ENCODE data around the gene KCTD15. TPM values are rescaled to one million over a fixed set of nuclear protein-coding genes. Genes with fewer than 3 reads are reported as not detected.

KCTD15 gene
- total RNA-seq, 1 donor from 2014 or later, result 86.8 TPM

DNA sequence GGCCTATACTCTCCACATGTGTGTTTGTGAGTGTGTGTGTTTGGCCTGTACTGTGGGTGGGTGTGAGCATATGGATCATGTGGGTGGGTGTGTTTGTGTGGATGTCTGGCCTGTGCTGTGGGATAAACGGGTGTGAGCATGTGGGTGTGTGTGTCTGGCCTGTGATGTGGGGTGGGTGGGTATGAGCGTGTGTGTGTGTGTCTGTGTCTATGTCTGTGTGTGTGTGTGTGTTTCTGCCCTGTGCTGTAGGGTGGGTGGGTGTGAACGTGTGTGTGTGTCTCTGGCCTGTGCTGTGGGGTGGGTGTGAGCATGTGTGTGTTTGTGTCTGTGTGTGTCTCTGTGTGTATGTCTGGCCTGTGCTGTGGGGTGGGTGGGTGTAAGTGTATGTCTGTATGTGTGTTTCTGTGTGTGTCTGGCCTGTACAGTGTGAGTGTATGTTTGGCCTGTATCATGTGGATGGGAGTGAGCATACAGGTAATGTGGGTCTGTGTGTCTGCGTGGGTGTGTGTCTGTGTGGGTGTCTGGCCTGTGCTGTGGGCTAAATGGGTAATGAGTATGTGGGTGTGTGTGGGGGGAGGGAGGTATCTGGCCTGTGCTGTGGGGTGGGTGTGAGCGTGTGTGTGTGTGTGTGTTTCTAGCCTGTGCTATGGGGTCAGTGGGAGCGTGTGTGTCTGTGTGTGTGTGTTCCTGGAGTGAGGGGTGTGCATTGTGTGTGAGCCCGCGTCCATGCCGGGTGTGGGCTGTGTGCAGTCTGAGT is 20.8 kb upstream of the KCTD15 start:
- H3K27ac Mint-ChIP-seq (ENCODE audit: unreplicated experiment), result no peak overlapping the region
- TF ChIP-seq, protein P1, sequence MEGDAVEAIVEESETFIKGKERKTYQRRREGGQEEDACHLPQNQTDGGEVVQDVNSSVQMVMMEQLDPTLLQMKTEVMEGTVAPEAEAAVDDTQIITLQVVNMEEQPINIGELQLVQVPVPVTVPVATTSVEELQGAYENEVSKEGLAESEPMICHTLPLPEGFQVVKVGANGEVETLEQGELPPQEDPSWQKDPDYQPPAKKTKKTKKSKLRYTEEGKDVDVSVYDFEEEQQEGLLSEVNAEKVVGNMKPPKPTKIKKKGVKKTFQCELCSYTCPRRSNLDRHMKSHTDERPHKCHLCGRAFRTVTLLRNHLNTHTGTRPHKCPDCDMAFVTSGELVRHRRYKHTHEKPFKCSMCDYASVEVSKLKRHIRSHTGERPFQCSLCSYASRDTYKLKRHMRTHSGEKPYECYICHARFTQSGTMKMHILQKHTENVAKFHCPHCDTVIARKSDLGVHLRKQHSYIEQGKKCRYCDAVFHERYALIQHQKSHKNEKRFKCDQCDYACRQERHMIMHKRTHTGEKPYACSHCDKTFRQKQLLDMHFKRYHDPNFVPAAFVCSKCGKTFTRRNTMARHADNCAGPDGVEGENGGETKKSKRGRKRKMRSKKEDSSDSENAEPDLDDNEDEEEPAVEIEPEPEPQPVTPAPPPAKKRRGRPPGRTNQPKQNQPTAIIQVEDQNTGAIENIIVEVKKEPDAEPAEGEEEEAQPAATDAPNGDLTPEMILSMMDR (IDR thresholded peaks at IDR 0.05), result no peak

GRCh38 chr19:33777351-33777750 is 19.3 kb upstream of the KCTD15 start:
- peaks cover 11% of the 10 kb centered on the region for H3K27me3 Mint-ChIP-seq (ENCODE audit: unreplicated experiment)

More for the DNA sequence above, 20.8 kb upstream of the KCTD15 start:
- DNase-seq (ENCODE audit: extremely low spot score, unreplicated experiment), result no peak
- Mint-ChIP-seq H3K4me1 (ENCODE audit: unreplicated experiment) (peaks cover 6% of the 10 kb centered on the region), H3K4me3 (ENCODE audit: unreplicated experiment) (no peak overlapping the region), H3K9me3 (ENCODE audit: unreplicated experiment) (no peaks in the 10 kb centered on the region), H3K36me3 (ENCODE audit: unreplicated experiment) (no peaks in the 10 kb centered on the region), H3K27me3 (ENCODE audit: unreplicated experiment) (peaks cover 11% of the 10 kb centered on the region)

GRCh38 chr19:33777753-33778088 is 18.9 kb upstream of the KCTD15 start:
- H3K36me3 Mint-ChIP-seq (ENCODE audit: unreplicated experiment), result no peaks in the 10 kb centered on the region
- H3K27ac Mint-ChIP-seq (ENCODE audit: unreplicated experiment), result no peak overlapping the region
- peaks cover 11% of the 10 kb centered on the region for H3K27me3 Mint-ChIP-seq (ENCODE audit: unreplicated experiment)
- TF ChIP-seq, protein P1 (IDR thresholded peaks at IDR 0.05), result no peak
- H3K4me1 Mint-ChIP-seq (ENCODE audit: unreplicated experiment), result peaks cover 6% of the 10 kb centered on the region
- no peaks in the 10 kb centered on the region for H3K9me3 Mint-ChIP-seq (ENCODE audit: unreplicated experiment)
- no peak for DNase-seq (ENCODE audit: extremely low spot score, unreplicated experiment)
- no peak overlapping the region for H3K4me3 Mint-ChIP-seq (ENCODE audit: unreplicated experiment)

More at GRCh38 chr19:33777351-33777750, 19.3 kb upstream of the KCTD15 start:
- Mint-ChIP-seq H3K4me1 (ENCODE audit: unreplicated experiment) (peaks cover 6% of the 10 kb centered on the region), H3K27ac (ENCODE audit: unreplicated experiment) (no peak overlapping the region), H3K36me3 (ENCODE audit: unreplicated experiment) (no peaks in the 10 kb centered on the region), H3K4me3 (ENCODE audit: unreplicated experiment) (no peak overlapping the region), H3K9me3 (ENCODE audit: unreplicated experiment) (no peaks in the 10 kb centered on the region)
- TF ChIP-seq, protein P1 (IDR thresholded peaks at IDR 0.05), result no peak
- no peak for DNase-seq (ENCODE audit: extremely low spot score, unreplicated experiment)

DNA sequence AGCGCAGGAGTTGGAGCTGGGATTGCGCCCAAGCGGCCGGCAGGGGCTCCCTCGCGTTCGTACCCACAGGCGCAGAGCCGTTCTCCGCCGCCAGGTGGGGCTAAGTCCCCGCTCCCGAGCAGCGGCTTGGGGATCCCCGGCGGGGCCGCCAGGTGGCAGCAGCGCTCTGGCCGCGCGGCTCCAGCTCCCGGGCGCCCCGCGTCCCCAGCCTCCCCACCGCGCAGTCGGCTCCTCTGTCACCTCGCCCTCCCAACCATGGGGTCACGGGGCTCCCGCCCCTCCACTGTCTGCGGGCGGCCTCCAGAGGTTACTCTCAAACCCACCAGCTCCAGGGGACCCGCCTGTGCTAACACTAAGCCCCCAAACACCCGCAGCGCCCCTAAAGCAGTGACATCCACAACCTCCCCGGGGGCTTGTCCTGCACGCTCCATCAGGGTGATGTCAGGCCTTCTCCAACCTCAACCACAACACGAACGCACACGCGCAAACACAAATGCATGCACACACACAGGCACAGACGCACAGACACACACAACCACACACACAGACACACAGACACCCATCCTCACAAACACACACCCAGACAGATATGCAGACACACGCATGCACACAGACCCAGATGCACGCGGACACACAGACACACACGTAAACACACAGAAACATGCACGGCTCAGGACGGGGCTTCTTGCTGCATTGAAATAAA is 18.4 kb upstream of the KCTD15 start:
- TF ChIP-seq, protein P1 (IDR thresholded peaks at IDR 0.05), result peak; percentile 100
- Mint-ChIP-seq H3K27ac (ENCODE audit: unreplicated experiment) (no peak overlapping the region), H3K36me3 (ENCODE audit: unreplicated experiment) (no peaks in the 10 kb centered on the region), H3K4me1 (ENCODE audit: unreplicated experiment) (peaks cover 6% of the 10 kb centered on the region), H3K4me3 (ENCODE audit: unreplicated experiment) (no peak overlapping the region), H3K27me3 (ENCODE audit: unreplicated experiment) (peaks cover 11% of the 10 kb centered on the region), H3K9me3 (ENCODE audit: unreplicated experiment) (no peaks in the 10 kb centered on the region)
- peak; percentile 97 for DNase-seq (ENCODE audit: extremely low spot score, unreplicated experiment)

- Mint-ChIP-seq H3K27me3 (ENCODE audit: unreplicated experiment) (peaks cover 11% of the 10 kb centered on the region), H3K27ac (ENCODE audit: unreplicated experiment) (no peak overlapping the region), H3K36me3 (ENCODE audit: unreplicated experiment) (no peaks in the 10 kb centered on the region), H3K4me1 (ENCODE audit: unreplicated experiment) (peaks cover 6% of the 10 kb centered on the region), H3K4me3 (ENCODE audit: unreplicated experiment) (no peak overlapping the region), H3K9me3 (ENCODE audit: unreplicated experiment) (no peaks in the 10 kb centered on the region)
- TF ChIP-seq, protein P1 (IDR thresholded peaks at IDR 0.05), result no peak
- DNase-seq (ENCODE audit: extremely low spot score, unreplicated experiment), result no peak
Measured at GRCh38 chr19:33779849-33780248, 16.8 kb upstream of the KCTD15 start.

Measured in osteocyte (in vitro differentiated cells).